ENCODE results near the gene BROX.

DNA sequence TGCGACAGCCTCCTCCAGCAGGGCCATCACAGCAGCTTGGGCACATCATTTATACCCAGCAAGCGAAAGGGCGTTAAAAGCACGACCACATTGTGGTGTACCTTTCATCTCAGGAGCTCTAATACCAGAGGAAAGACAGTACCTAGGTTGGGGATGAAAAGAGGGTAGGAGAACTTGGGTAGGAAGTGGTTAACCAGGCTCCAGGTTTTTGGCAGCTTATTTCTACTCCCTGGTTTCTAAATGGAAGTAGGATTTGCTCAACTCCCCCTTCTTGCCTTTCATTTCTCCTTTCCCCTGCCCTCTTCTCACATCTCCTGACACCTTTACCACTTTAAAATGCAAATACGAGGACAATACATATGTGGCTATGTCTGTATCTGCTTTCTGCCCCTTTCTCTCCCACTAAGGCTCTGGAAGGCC, 54.8 kb downstream of the BROX start:
- TF ChIP-seq, protein P1, sequence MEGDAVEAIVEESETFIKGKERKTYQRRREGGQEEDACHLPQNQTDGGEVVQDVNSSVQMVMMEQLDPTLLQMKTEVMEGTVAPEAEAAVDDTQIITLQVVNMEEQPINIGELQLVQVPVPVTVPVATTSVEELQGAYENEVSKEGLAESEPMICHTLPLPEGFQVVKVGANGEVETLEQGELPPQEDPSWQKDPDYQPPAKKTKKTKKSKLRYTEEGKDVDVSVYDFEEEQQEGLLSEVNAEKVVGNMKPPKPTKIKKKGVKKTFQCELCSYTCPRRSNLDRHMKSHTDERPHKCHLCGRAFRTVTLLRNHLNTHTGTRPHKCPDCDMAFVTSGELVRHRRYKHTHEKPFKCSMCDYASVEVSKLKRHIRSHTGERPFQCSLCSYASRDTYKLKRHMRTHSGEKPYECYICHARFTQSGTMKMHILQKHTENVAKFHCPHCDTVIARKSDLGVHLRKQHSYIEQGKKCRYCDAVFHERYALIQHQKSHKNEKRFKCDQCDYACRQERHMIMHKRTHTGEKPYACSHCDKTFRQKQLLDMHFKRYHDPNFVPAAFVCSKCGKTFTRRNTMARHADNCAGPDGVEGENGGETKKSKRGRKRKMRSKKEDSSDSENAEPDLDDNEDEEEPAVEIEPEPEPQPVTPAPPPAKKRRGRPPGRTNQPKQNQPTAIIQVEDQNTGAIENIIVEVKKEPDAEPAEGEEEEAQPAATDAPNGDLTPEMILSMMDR (conservative IDR thresholded peaks at IDR 0.05), result no peak
- no peak for TF ChIP-seq ZFX (IDR thresholded peaks at IDR 0.05)
